CD4-positive, CD25-positive, alpha-beta regulatory T cell (primary cell): Measurements from ENCODE around the gene RAPGEF6. TPM values are rescaled to one million over a fixed set of nuclear protein-coding genes. Genes with fewer than 3 reads are reported as not detected.

ENCODE experiments used
- polyA plus RNA-seq, 4 donors: library from polyadenylated mRNA; unstranded; fragments of 300-500 nt; fragmentation: Illumina TruSeq; gene quantifications; one replicate each; pipeline ENCODE4 v1.2.3, GENCODE V29; 2021
- total RNA-seq: library from RNA; stranded (reverse); gene quantifications from one replicate; pipeline ENCODE4 v1.2.3, GENCODE V29; 2022

RAPGEF6 gene
- total and polyA plus RNA-seq, 5 donors from 2014 or later = 24.4 to 66.6 (median 34.1) TPM

Other genes starting within 250 kb of the RAPGEF6 start
- 33.2 TPM for gene FNIP1, start 161.8 kb upstream of the RAPGEF6 start, total RNA-seq
- gene FNIP1, start 161.8 kb upstream of the RAPGEF6 start, polyA plus RNA-seq = 10 to 100 TPM in 3 of 4 donors, 1 to 10 TPM in 1; 10.0 to 17.0 (median 12.1) TPM